HK-2 (cell line): ENCODE measurements around the gene POC1B.
"Not testable (repeated sequence)": the region's sequence is repeated elsewhere in the genome, so short reads cannot be mapped to it uniquely, and the experiment has no call there.

ENCODE experiments used
- DNase-seq: peaks from one replicate; pipeline ENCODE4 v3.0.0-alpha.2; 2018; ENCODE audit not compliant: unreplicated experiment

The POC1B gene

GRCh38 chr12:89464974-89465592, 60.8 kb downstream of the POC1B start:
- DNase-seq, result no peak

- DNase-seq, result no peak
Measured at GRCh38 chr12:89461649-89462612, 63.9 kb downstream of the POC1B start.

GRCh38 chr12:89461190-89461589, 64.7 kb downstream of the POC1B start:
- DNase-seq, result no peak

- not testable (repeated sequence) for DNase-seq
Measured at GRCh38 chr12:89459279-89459678, 66.6 kb downstream of the POC1B start.

GRCh38 chr12:89456565-89456964, 69.3 kb downstream of the POC1B start:
- no peak for DNase-seq

GRCh38 chr12:89454080-89454848, 71.6 kb downstream of the POC1B start:
- DNase-seq, result no peak

- no peak for DNase-seq
Measured at GRCh38 chr12:89453121-89453978, 72.5 kb downstream of the POC1B start.

- no peak for DNase-seq
Measured at GRCh38 chr12:89451841-89452251, 74.0 kb downstream of the POC1B start.

GRCh38 chr12:89450907-89451306, 74.9 kb downstream of the POC1B start:
- DNase-seq, result no peak

- no peak for DNase-seq
Measured at GRCh38 chr12:89448951-89449371, 76.9 kb downstream of the POC1B start.

GRCh38 chr12:89448526-89448925, 77.3 kb downstream of the POC1B start:
- no peak for DNase-seq

GRCh38 chr12:89439941-89440340, 85.9 kb downstream of the POC1B start:
- DNase-seq, result no peak

GRCh38 chr12:89437231-89437630, 88.6 kb downstream of the POC1B start:
- DNase-seq, result no peak

GRCh38 chr12:89436062-89436461, 89.8 kb downstream of the POC1B start:
- DNase-seq, result no peak

GRCh38 chr12:89433634-89434033, 92.2 kb downstream of the POC1B start:
- no peak for DNase-seq

- no peak for DNase-seq
Measured at GRCh38 chr12:89432396-89432795, 93.5 kb downstream of the POC1B start.

GRCh38 chr12:89429528-89429927, 96.3 kb downstream of the POC1B start:
- DNase-seq, result no peak

GRCh38 chr12:89427508-89428156, 98.2 kb downstream of the POC1B start:
- no peak for DNase-seq

- no peak for DNase-seq
Measured at GRCh38 chr12:89424846-89425245, 101.0 kb downstream of the POC1B start.

GRCh38 chr12:89424389-89424788, 101.5 kb downstream of the POC1B start:
- DNase-seq, result no peak
